WTC11 (cell line): ENCODE results near the gene ENO3. TPM values are rescaled to one million over a fixed set of nuclear protein-coding genes. Genes with fewer than 3 reads are reported as not detected.

Experiments
- ATAC-seq: fragments of 200-7000 bp; cut with Tn5 transposase; 2 replicates; pipeline ENCODE4 v1.10.0; 2021; ENCODE audit warnings: mild to moderate bottlenecking, moderate library complexity
- CTCF ChIA-PET: fragments of 300-600 bp; sonication (Branson Sonifier 250); formaldehyde crosslinking; loops from one replicate; lab custom pipeline; 2021; ENCODE audit warnings: antibody characterized with exemption; lab: Charles Lee
- POLR2A ChIA-PET: fragments of 350-600 bp; sonication (Branson Sonifier 250); formaldehyde crosslinking; loops from one replicate; lab custom pipeline; 2021; ENCODE audit warnings: antibody characterized with exemption; lab: Charles Lee
- DNase-seq: peaks from one replicate; pipeline ENCODE4 v3.0.0; 2021; ENCODE audit warnings: low spot score
- H3K27ac Mint-ChIP-seq: 2 replicates; pipeline ENCODE4 v1.8.0; 2021; ENCODE audit warnings: mixed read lengths
- H3K27me3 Mint-ChIP-seq: 2 replicates; pipeline ENCODE4 v1.8.0; 2021; ENCODE audit warnings: low read depth, mild to moderate bottlenecking, moderate library complexity, mixed read lengths
- H3K36me3 Mint-ChIP-seq: 2 replicates; pipeline ENCODE4 v1.8.0; 2021; ENCODE audit warnings: mixed read lengths
- H3K4me1 Mint-ChIP-seq: 2 replicates; pipeline ENCODE4 v1.8.0; 2022; ENCODE audit warnings: mixed read lengths
- H3K4me3 Mint-ChIP-seq: 2 replicates; pipeline ENCODE4 v1.8.0; 2021; ENCODE audit warnings: mild to moderate bottlenecking, moderate library complexity, mixed read lengths
- H3K9me3 Mint-ChIP-seq: 2 replicates; pipeline ENCODE4 v1.8.0; 2021; ENCODE audit warnings: mixed read lengths
- ARID4B ChIP-seq: sonication (generic); formaldehyde crosslinking; IDR thresholded peaks from 2 replicates; pipeline ENCODE4 v1.8.0; 2023; ENCODE audit warnings: missing genetic modification reagents, mild to moderate bottlenecking, borderline replicate concordance
- CTCF ChIP-seq: fragments of 200-600 bp; IDR thresholded peaks from 2 replicates; pipeline ENCODE4 v1.8.0; 2022; ENCODE audit warnings: antibody characterized with exemption
- ELF4 ChIP-seq: sonication (generic); formaldehyde crosslinking; IDR thresholded peaks from 2 replicates; pipeline ENCODE4 v1.8.1; 2022; ENCODE audit warnings: low read depth, mild to moderate bottlenecking, moderate library complexity, missing genetic modification reagents
- ERG ChIP-seq: fragments of 250-450 bp; sonication (Bioruptor Pico); IDR thresholded peaks from 2 replicates; pipeline ENCODE4 v1.8.0; 2021; ENCODE audit warnings: mild to moderate bottlenecking
- FOXJ3 ChIP-seq: sonication (generic); formaldehyde crosslinking; IDR thresholded peaks from 2 replicates; pipeline ENCODE4 v1.9.0; 2021; ENCODE audit warnings: missing genetic modification reagents, mild to moderate bottlenecking, borderline replicate concordance
- PREB ChIP-seq: sonication (generic); formaldehyde crosslinking; IDR thresholded peaks from 2 replicates; pipeline ENCODE4 v1.8.1; 2022; ENCODE audit warnings: mild to moderate bottlenecking, missing genetic modification reagents, moderate library complexity, borderline replicate concordance
- PRRX2 ChIP-seq: fragments of 250-450 bp; sonication (Bioruptor Pico); IDR thresholded peaks from 2 replicates; pipeline ENCODE4 v1.8.0; 2021; ENCODE audit warnings: mild to moderate bottlenecking
- SMAD4 ChIP-seq: sonication (generic); formaldehyde crosslinking; IDR thresholded peaks from 2 replicates; pipeline ENCODE4 v1.8.0; 2022; ENCODE audit warnings: mild to moderate bottlenecking, missing genetic modification reagents
- USF1 ChIP-seq: sonication (generic); formaldehyde crosslinking; IDR thresholded peaks from 2 replicates; pipeline ENCODE4 v1.8.0; 2022; ENCODE audit warnings: mild to moderate bottlenecking, missing genetic modification reagents
- ZNF317 ChIP-seq: sonication (generic); formaldehyde crosslinking; IDR thresholded peaks from 2 replicates; pipeline ENCODE4 v1.8.1; 2023; ENCODE audit warnings: low read depth, mild to moderate bottlenecking, moderate library complexity, missing genetic modification reagents, borderline replicate concordance
- ZSCAN18 ChIP-seq: fragments of 250-450 bp; sonication (Bioruptor Pico); IDR thresholded peaks from 2 replicates; pipeline ENCODE4 v2.1.2; 2022; ENCODE audit warnings: mild to moderate bottlenecking, moderate library complexity
- total RNA-seq: library from RNA; stranded (reverse); gene quantifications from 3 replicates; pipeline ENCODE4 v1.2.3, GENCODE V29; 2021
- TF ChIP-seq, protein P1 (sequence below): sonication (generic); formaldehyde crosslinking; IDR thresholded peaks from 2 replicates; pipeline ENCODE4 v1.8.1; 2023; ENCODE audit warnings: mild to moderate bottlenecking, missing genetic modification reagents
- TF ChIP-seq, protein P2 (sequence below): sonication (generic); formaldehyde crosslinking; IDR thresholded peaks from 2 replicates; pipeline ENCODE4 v1.8.1; 2023; ENCODE audit warnings: mild to moderate bottlenecking, missing genetic modification reagents, borderline replicate concordance

Gene ENO3
- total RNA-seq, 1 experiment from 2014 or later, result 30.9 TPM

DNA sequence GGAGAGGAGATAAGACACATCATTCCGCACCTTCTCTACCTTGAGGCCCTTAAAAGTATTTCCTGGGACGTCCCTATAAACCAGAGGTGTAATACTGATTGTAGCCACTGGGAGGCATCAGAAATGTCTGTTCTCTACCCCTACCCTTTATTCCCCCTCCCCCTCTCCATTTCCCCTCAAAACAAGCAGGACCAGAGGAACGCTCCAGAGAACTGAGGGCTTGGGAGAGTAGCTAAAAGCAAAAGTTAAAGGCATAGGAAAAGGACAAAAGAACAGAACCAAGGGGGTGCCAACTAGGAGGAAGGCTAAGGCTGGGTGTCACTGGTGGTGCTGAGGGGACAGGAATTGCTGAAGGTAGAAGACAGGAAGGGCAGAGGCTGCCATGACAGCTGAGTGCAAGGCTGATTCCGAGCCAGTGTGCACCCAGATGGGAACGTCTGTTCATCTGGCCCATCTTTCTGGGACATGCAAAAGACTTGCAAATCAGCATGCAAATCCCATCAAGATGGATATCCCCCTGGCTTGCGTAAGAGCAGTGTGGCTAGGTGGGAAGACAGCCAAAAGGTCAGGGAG, 29.8 kb downstream of the ENO3 start:
- CTCF ChIA-PET, result interaction anchor here (0.6 to 2.3 kb wide), 11 partner anchors 10 to 81 kb away, joined by 3 to 33 read pairs (median 6); partner anchors contain the start of genes INCA1, KIF1C, PFN1 and RNF167
- POLR2A ChIA-PET, result interaction anchor here (0.7 kb wide), 1 partner anchor 31 kb away, joined by 3 read pairs; no protein-coding TSS in a partner anchor
- TF ChIP-seq ZSCAN18 (CRISPR knock-in tag), result no peak
- TF ChIP-seq, protein P1, sequence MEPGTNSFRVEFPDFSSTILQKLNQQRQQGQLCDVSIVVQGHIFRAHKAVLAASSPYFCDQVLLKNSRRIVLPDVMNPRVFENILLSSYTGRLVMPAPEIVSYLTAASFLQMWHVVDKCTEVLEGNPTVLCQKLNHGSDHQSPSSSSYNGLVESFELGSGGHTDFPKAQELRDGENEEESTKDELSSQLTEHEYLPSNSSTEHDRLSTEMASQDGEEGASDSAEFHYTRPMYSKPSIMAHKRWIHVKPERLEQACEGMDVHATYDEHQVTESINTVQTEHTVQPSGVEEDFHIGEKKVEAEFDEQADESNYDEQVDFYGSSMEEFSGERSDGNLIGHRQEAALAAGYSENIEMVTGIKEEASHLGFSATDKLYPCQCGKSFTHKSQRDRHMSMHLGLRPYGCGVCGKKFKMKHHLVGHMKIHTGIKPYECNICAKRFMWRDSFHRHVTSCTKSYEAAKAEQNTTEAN (CRISPR knock-in tag), result no peak
- TF ChIP-seq PREB (CRISPR knock-in tag), result no peak
- peak; percentile 78 for TF ChIP-seq CTCF
- peak; percentile 91 for ATAC-seq
- Mint-ChIP-seq H3K27ac (no peak overlapping the region), H3K36me3 (no peaks in the 10 kb centered on the region), H3K9me3 (no peaks in the 10 kb centered on the region), H3K4me3 (no peak overlapping the region), H3K27me3 (peaks cover 43% of the 10 kb centered on the region), H3K4me1 (peaks cover 5% of the 10 kb centered on the region)
- DNase-seq, result peak; percentile 31

- ATAC-seq, result no peak
Observed at GRCh38 chr17:4982305-4982704, 31.4 kb downstream of the ENO3 start.

More at GRCh38 chr17:4982305-4982704, 31.4 kb downstream of the ENO3 start:
- Mint-ChIP-seq H3K4me1 (peaks cover 15% of the 10 kb centered on the region), H3K9me3 (no peaks in the 10 kb centered on the region), H3K4me3 (no peak overlapping the region), H3K36me3 (no peaks in the 10 kb centered on the region), H3K27me3 (peaks cover 37% of the 10 kb centered on the region), H3K27ac (no peak overlapping the region)
- TF ChIP-seq ELF4 (CRISPR knock-in tag) (no peak), USF1 (CRISPR knock-in tag) (no peak), PRRX2 (no peak), FOXJ3 (CRISPR knock-in tag) (no peak), ZNF317 (CRISPR knock-in tag) (no peak), ARID4B (CRISPR knock-in tag) (no peak), ERG (CRISPR knock-in tag) (no peak), SMAD4 (no peak)
- TF ChIP-seq, protein P2, sequence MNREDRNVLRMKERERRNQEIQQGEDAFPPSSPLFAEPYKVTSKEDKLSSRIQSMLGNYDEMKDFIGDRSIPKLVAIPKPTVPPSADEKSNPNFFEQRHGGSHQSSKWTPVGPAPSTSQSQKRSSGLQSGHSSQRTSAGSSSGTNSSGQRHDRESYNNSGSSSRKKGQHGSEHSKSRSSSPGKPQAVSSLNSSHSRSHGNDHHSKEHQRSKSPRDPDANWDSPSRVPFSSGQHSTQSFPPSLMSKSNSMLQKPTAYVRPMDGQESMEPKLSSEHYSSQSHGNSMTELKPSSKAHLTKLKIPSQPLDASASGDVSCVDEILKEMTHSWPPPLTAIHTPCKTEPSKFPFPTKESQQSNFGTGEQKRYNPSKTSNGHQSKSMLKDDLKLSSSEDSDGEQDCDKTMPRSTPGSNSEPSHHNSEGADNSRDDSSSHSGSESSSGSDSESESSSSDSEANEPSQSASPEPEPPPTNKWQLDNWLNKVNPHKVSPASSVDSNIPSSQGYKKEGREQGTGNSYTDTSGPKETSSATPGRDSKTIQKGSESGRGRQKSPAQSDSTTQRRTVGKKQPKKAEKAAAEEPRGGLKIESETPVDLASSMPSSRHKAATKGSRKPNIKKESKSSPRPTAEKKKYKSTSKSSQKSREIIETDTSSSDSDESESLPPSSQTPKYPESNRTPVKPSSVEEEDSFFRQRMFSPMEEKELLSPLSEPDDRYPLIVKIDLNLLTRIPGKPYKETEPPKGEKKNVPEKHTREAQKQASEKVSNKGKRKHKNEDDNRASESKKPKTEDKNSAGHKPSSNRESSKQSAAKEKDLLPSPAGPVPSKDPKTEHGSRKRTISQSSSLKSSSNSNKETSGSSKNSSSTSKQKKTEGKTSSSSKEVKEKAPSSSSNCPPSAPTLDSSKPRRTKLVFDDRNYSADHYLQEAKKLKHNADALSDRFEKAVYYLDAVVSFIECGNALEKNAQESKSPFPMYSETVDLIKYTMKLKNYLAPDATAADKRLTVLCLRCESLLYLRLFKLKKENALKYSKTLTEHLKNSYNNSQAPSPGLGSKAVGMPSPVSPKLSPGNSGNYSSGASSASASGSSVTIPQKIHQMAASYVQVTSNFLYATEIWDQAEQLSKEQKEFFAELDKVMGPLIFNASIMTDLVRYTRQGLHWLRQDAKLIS (CRISPR knock-in tag), result no peak
- POLR2A ChIA-PET, result no interaction called here
- CTCF ChIA-PET, result no interaction called here
- DNase-seq, result no peak
